GM10266 (cell line): ENCODE data around the gene SLC39A11.
"Not testable (repeated sequence)": the region's sequence is repeated elsewhere in the genome, so short reads cannot be mapped to it uniquely, and the experiment has no call there.

Experiments used
- DNase-seq: peaks from one replicate; pipeline ENCODE4 v3.0.0; 2012; ENCODE audit errors: extremely low spot score
- TF ChIP-seq, protein P1 (sequence below): IDR thresholded peaks from 2 replicates; pipeline ENCODE4 v1.5.1; 2012; ENCODE audit warnings: mild to moderate bottlenecking, low read depth; ENCODE audit not compliant: control insufficient read depth, insufficient read depth; ENCODE audit errors: missing control alignments

Gene SLC39A11

DNA sequence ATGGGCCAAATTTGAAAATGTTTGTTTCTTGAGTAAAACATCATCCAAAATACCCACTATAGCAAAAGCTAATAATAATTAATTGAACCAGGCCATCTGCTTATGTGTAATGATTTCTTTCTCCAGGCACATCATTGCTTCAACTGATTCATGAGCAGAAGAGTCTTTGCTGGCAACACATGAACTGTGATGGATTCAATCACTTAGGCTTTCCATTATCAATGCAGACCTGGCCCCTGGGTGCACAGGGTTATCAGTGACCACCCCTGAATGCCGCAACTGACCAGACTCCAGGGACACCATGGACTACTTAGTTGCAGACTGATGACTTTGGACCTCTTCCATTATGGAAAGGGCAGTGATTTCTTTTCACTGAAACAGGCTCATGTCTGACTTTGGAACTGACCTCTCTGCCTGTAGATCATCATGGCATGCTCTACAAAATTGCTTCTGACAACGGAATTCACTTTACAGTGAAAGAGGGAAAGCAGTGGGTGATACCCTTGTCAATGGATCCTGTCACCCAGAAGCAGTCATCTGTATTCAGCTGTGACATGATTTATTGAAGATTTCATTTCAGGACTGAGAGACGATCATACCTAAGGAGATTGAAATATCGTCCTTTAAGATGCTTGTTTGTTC is 448.8 kb downstream of the SLC39A11 start:
- no peak for DNase-seq
- TF ChIP-seq, protein P1, sequence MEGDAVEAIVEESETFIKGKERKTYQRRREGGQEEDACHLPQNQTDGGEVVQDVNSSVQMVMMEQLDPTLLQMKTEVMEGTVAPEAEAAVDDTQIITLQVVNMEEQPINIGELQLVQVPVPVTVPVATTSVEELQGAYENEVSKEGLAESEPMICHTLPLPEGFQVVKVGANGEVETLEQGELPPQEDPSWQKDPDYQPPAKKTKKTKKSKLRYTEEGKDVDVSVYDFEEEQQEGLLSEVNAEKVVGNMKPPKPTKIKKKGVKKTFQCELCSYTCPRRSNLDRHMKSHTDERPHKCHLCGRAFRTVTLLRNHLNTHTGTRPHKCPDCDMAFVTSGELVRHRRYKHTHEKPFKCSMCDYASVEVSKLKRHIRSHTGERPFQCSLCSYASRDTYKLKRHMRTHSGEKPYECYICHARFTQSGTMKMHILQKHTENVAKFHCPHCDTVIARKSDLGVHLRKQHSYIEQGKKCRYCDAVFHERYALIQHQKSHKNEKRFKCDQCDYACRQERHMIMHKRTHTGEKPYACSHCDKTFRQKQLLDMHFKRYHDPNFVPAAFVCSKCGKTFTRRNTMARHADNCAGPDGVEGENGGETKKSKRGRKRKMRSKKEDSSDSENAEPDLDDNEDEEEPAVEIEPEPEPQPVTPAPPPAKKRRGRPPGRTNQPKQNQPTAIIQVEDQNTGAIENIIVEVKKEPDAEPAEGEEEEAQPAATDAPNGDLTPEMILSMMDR = no peak

DNA sequence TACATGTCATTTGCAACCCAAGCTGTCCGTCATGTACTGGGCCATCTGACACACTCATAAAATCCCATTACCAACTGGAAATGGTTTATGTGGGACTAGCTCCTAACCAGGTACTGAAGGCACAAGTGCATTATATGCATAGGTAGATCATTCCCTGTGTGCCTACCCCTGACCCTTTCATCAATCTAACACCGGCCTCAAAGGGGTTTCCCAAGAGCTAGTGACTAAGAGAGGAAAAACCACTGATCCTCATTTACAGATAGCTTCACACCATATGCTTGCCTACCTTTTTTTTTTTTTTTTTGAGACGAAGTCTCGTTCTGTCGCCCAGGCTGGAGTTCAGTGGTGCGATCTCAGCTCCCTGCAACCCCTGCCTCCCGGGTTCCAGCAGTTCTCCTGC is 449.8 kb downstream of the SLC39A11 start:
- TF ChIP-seq, protein P1 = no peak
- no peak for DNase-seq

DNA sequence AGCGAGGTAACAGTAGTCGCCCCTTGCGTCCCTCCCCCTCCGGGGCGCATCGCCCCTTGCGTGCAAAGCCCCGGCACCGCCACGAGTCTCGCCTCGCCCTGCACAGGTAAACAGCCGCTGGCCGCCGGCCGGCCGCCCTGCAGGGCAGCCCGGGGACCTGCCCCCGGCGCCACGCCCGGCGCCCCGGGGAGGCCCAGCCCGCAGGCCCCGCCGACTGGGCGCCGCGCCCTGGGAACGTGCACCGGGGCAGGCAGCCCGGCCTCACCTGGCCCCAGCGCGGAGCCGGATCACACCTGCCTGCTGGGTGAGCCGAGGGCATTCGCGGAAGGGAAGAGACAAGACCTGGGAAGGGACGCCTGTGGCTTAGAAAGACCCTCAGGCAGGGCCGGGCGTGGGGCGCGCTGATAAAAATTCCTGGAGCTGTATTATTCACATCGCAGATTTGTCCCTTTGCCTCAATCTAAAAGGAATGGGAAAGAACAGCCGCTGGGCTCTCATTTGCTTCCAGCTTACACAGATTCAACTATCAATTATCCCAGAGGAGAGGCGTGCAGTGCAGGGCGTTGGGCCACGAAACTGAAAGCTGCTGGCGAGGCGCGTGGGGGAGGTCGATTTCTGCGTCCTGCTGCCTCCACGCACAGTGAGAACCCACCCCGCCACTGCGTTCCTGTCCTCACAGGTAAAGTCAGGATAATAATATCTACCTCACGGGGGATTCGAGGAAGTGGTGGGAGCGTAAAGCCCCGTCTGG is 451.9 kb downstream of the SLC39A11 start:
- no peak for DNase-seq

DNA sequence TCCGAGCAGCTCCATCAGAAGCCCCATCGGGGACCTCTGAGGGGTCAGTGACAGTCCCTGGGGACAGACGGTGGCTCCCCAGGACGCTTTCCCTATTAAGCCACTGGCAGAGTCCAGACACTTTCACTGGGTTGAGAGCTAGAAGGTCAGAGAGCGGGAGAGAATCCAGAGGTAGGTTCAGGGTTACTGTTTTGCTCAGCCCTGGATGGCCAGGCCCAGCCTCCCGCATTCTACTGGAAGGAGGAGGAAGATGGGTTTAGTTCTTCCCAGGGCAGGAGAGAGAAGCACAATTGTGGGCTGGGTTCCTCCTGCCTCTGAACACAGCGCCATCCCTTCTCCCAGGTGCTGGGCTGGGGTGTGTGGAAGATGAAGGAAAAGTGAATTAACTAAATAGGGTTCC is 452.8 kb downstream of the SLC39A11 start:
- no peak for DNase-seq
- TF ChIP-seq, protein P1 = no peak

More for the DNA sequence above, 451.9 kb downstream of the SLC39A11 start:
- TF ChIP-seq, protein P1 = no peak

DNA sequence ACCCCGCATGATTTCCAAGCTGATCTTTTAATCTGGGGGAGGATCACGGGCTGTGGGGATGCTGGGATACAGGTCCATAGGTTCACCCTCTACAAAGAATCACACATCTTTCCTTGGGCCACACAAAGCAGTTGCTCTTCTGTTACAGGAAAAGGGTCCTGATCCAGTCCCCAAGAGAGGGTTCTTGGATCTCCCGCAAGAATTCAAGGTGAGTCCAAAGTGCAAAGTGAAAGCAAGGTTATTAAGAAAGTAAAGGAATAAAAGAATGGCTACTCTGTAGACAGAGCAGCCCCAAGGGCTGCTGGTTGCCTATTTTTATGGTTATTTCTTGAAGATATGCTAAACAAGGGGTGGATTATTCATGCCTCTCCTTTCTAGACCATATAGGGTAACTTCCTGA is 453.6 kb downstream of the SLC39A11 start:
- not testable (repeated sequence) for DNase-seq

DNA sequence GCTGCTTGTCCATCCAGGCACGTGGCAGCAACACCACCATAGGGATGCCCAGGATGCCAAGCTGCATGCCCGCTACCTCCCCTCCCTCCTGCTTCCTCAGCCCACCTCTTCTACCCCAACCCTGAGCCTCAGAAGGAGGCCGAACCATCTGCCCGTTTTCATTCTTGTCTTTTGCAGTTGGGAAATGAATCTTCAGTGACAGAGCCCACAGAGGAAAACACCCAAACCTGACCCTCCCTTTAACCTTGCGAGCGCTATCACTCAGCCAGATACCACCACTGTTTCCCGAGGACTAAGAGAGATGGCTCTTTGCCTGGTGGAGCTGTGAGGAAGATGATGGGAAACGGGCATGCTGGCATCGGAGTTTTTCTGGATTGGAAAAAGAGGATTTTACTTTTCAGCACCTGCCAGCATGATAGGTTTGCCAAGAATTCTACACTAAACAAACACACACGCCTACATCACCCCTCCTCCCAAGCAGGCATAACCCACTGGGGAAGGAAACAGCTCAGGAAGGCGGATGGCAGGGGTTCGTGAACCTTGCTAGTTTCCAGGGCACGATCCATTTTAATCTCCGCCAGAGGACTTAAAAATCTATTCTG is 457.4 kb downstream of the SLC39A11 start:
- TF ChIP-seq, protein P1 = no peak
- DNase-seq = no peak

DNA sequence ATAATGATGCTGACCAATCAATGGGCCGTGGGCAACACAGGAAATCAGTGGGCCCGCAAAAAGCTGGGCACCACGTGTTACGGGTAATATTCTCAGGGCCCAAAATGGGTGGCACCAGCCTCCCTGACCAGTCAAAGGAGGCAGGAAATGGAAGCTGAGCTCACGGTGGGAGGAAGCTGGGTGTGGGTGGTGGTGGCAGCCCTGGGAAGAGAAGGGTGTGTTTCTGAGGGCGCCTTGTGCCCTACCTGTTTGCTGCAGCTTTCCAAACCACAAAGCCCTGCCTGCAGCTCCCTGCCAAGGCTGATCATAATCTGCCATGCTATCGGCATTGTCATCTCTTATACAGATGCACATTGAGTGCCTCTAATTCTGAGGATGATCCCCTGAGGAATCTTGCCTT is 457.9 kb downstream of the SLC39A11 start:
- TF ChIP-seq, protein P1 = no peak
- DNase-seq = no peak
